ENCODE results near the gene AHNAK.

AHNAK gene

DNA sequence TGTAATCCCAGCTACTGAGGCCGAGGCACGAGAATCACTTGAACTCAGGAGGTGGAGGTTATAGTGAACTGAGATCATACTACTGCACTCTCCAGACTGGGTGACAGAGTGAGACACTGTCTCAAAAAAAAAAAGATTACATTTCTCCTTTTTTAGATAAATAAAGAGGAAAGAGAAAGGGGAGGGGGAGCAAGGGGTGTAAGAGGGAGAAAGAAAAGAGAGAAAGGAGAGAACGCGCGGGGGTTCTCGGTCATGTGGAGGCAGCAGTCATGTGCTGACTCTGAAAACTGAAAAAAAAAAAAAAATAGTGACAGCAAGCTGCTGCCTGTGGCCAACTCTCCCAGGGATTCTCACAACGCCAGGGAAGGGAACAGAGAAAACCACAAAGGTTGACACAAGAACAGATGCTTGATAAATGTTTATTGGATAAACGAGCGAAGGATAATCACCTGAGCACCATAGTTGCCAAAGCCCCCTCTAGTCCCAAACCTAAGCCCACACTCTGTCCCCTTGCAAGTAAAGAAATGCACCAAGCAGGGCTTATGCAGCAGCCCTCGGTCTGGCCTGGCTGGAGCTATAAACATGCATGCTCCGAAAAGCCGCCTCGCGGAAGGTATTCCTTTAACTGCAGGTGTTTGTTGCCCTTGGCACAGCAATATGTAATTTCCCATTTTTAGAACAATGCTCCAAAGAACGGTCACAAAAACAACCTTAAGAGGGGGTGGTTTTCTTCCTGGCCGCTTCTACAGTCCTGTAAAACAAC is 113.3 kb downstream of the AHNAK start:
- Histone ChIP-seq H3K27me3 (no peaks in the 10 kb centered on the region), H3K36me3 (no peaks in the 10 kb centered on the region), H3K27ac (peak overlapping the region; percentile 36 to 43), H3K9me3 (no peaks in the 10 kb centered on the region), H3K4me3 (no peak overlapping the region), H3K4me1 (peaks cover 0 to 20% (median 6%) of the 10 kb centered on the region in 4 donors)
- TF ChIP-seq CTCF (IDR thresholded peaks at IDR 0.05): no peak
- DNase-seq: no peak
- intact Hi-C loops (cut with DNase I; ENCODE audit: low total_unique reads): no loop called here

- TF ChIP-seq CTCF (IDR thresholded peaks at IDR 0.05): no peak
- DNase-seq: no peak
- H3K9me3 ChIP-seq: no peaks in the 10 kb centered on the region
- H3K4me3 ChIP-seq: no peak overlapping the region
- H3K4me1 ChIP-seq: peaks cover 0 to 20% (median 6%) of the 10 kb centered on the region in 4 donors
- H3K27me3 ChIP-seq: no peaks in the 10 kb centered on the region
- H3K27ac ChIP-seq: no peak overlapping the region
- intact Hi-C loops (cut with DNase I; ENCODE audit: low total_unique reads): no loop called here
- no peaks in the 10 kb centered on the region for H3K36me3 ChIP-seq
These were observed 113.9 kb downstream of the AHNAK start for GRCh38 chr11:62432695-62433094.

DNA sequence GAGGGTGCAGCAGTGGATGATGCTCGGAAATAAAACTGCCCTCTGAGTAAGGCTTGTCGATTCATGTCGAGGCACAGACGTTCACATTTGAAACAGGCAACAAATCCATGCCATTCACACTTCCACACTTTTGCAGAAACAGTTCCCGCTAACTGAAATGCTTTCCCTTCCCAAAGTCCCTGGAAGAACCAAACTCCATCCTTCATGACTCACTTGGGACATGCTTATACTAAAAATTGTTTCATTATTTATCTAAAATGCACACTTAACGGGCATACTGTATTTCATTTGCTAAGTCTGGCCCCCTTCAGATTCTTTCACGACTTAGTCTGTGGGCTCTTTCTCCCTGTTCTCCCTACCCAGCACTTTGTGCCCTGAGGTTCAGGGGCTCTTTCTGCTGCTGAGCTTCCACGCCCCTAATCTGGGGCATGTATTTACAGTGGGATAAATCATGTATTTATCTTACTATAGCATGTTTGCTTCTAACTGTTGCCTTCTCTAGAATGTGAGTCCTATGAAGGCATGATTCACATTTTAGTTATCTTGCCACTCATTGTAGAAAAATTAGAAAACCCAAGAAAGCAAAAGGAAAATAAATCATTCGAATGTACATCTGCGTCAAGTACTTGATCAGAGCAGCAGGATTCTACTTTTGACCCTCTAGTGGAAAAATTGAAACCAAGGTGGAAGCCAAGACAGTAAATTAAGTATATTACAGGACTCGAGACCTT is 115.3 kb downstream of the AHNAK start:
- H3K27me3 ChIP-seq: no peaks in the 10 kb centered on the region
- H3K4me3 ChIP-seq: no peak overlapping the region
- no peak for DNase-seq
- peaks cover 0 to 20% (median 6%) of the 10 kb centered on the region in 4 donors for H3K4me1 ChIP-seq
- no peaks in the 10 kb centered on the region for H3K36me3 ChIP-seq
- intact Hi-C loops (cut with DNase I; ENCODE audit: low total_unique reads): no loop called here
- no peak overlapping the region for H3K27ac ChIP-seq
- TF ChIP-seq CTCF (IDR thresholded peaks at IDR 0.05): no peak
- H3K9me3 ChIP-seq: no peaks in the 10 kb centered on the region

DNA sequence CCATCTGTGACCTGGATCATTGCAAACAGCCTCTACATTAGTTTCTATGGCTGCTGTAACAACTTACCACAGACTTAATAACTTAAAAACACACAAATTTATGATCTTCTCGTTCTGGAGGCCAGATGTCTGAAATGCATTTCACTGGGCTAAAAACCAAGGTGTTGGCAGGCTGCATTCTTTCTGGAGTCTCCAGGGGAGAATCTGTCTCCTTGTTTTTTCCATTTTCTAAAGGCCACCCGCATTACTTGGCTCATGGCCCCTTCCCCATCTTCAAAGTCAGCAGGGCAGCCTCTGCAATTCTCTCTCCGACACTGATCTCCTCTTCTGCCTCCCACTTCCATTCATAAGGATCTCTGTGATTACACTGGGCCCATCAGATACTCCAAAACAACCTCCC is 116.2 kb downstream of the AHNAK start:
- Histone ChIP-seq H3K27me3 (no peaks in the 10 kb centered on the region), H3K27ac (no peak overlapping the region), H3K4me1 (peaks cover 0 to 20% (median 4%) of the 10 kb centered on the region in 4 donors), H3K36me3 (no peaks in the 10 kb centered on the region), H3K4me3 (no peak overlapping the region), H3K9me3 (no peaks in the 10 kb centered on the region)
- no peak for TF ChIP-seq CTCF (IDR thresholded peaks at IDR 0.05)
- intact Hi-C loops (cut with DNase I; ENCODE audit: low total_unique reads): no loop called here
- DNase-seq: no peak

- Histone ChIP-seq H3K27ac (no peak overlapping the region), H3K4me3 (no peak overlapping the region), H3K36me3 (no peaks in the 10 kb centered on the region), H3K4me1 (peaks cover 0 to 25% (median 11%) of the 10 kb centered on the region in 4 donors), H3K9me3 (no peaks in the 10 kb centered on the region), H3K27me3 (no peaks in the 10 kb centered on the region)
- intact Hi-C loops (cut with DNase I; ENCODE audit: low total_unique reads): loop anchor here (5.0 kb wide), 1 partner anchor 113 kb away; no protein-coding TSS in a partner anchor
- no peak for DNase-seq
- TF ChIP-seq CTCF (IDR thresholded peaks at IDR 0.05): no peak
These were observed 117.6 kb downstream of the AHNAK start for GRCh38 chr11:62428871-62429560.
